Activated CD8-positive, alpha-beta T cell treated with anti-CD3 and anti-CD28 coated beads for 36 hours (primary cell): Measurements from ENCODE around the gene RASIP1. TPM values are rescaled to one million over a fixed set of nuclear protein-coding genes. Genes with fewer than 3 reads are reported as not detected.

Source experiments
- ATAC-seq: fragments of 200-7000 bp; cut with Tn5 transposase; one replicate; pipeline ENCODE4 v1.10.0; 2021; ENCODE audit warnings: mild to moderate bottlenecking, moderate library complexity
- CTCF ChIA-PET: fragments of 350-600 bp; sonication (Branson Sonifier 250); formaldehyde crosslinking; loops from one replicate; lab custom pipeline; 2021; ENCODE audit warnings: antibody characterized with exemption; lab: Charles Lee
- POLR2A ChIA-PET: fragments of 350-600 bp; sonication (Branson Sonifier 250); formaldehyde crosslinking; loops from one replicate; lab custom pipeline; 2021; ENCODE audit warnings: antibody characterized with exemption; lab: Charles Lee
- DNase-seq: peaks from one replicate; pipeline ENCODE4 v3.0.0-alpha.2; 2020
- H3K27ac Mint-ChIP-seq: one replicate; pipeline ENCODE4 v1.8.0; 2021; ENCODE audit warnings: mild to moderate bottlenecking, mixed read lengths
- H3K27me3 Mint-ChIP-seq: one replicate; pipeline ENCODE4 v1.8.0; 2021; ENCODE audit warnings: mixed read lengths
- H3K36me3 Mint-ChIP-seq: one replicate; pipeline ENCODE4 v1.8.0; 2021; ENCODE audit warnings: low read depth, mixed read lengths
- H3K4me1 Mint-ChIP-seq: one replicate; pipeline ENCODE4 v1.8.0; 2021; ENCODE audit warnings: low read depth, mixed read lengths
- H3K4me3 Mint-ChIP-seq: one replicate; pipeline ENCODE4 v1.8.0; 2021; ENCODE audit warnings: mild to moderate bottlenecking, moderate library complexity, mixed read lengths
- H3K9me3 Mint-ChIP-seq: one replicate; pipeline ENCODE4 v1.8.0; 2021; ENCODE audit warnings: mixed read lengths
- CTCF ChIP-seq: fragments of 200-600 bp; IDR thresholded peaks from one replicate; pipeline ENCODE4 v1.8.0; 2022; ENCODE audit warnings: antibody characterized with exemption, mild to moderate bottlenecking
- intact Hi-C: fragments of 100-400 bp; cut with micrococcal nuclease; formaldehyde crosslinking; loops from one replicate; pipeline ENCODE4 v1.10.0; 2022
- total RNA-seq, 2 experiments: library from RNA; stranded (reverse); gene quantifications; one replicate each; pipeline ENCODE4 v1.2.3, GENCODE V29; 2021

Gene RASIP1
- total RNA-seq, 2 experiments from 2014 or later = 0.72 to 1.2 TPM

- DNase-seq (no peak), ATAC-seq (no peak)
- Mint-ChIP-seq H3K4me3 (no peak overlapping the region), H3K9me3 (peaks cover 4% of the 10 kb centered on the region), H3K27ac (no peak overlapping the region), H3K27me3 (no peaks in the 10 kb centered on the region), H3K36me3 (peaks cover 4% of the 10 kb centered on the region), H3K4me1 (peaks cover 6% of the 10 kb centered on the region)
- TF ChIP-seq CTCF = no peak
- ChIA-PET CTCF (no interaction called here), POLR2A (no interaction called here)
- intact Hi-C loops = no loop called here
Observed at GRCh38 chr19:48731452-48731851, 9.0 kb downstream of the RASIP1 start.

GRCh38 chr19:48728911-48729664, 11.3 kb downstream of the RASIP1 start:
- CTCF ChIA-PET = no interaction called here
- ATAC-seq (no peak), DNase-seq (no peak)
- H3K27ac Mint-ChIP-seq = no peak overlapping the region
- no peak for TF ChIP-seq CTCF
- peaks cover 17% of the 10 kb centered on the region for H3K9me3 Mint-ChIP-seq
- H3K27me3 Mint-ChIP-seq = no peaks in the 10 kb centered on the region
- no peak overlapping the region for H3K4me3 Mint-ChIP-seq
- POLR2A ChIA-PET = interaction anchor here (1.3 kb wide), 1 partner anchor 8 kb away, joined by 4 read pairs; no protein-coding TSS in a partner anchor
- peaks cover 15% of the 10 kb centered on the region for H3K36me3 Mint-ChIP-seq
- H3K4me1 Mint-ChIP-seq = peaks cover 19% of the 10 kb centered on the region
- intact Hi-C loops = no loop called here

GRCh38 chr19:48726556-48726955, 13.9 kb downstream of the RASIP1 start:
- Mint-ChIP-seq H3K4me1 (peaks cover 20% of the 10 kb centered on the region), H3K36me3 (peaks cover 15% of the 10 kb centered on the region), H3K27ac (peak overlapping the region; percentile 86), H3K9me3 (peaks cover 17% of the 10 kb centered on the region), H3K4me3 (no peak overlapping the region), H3K27me3 (no peaks in the 10 kb centered on the region)
- intact Hi-C loops = no loop called here
- TF ChIP-seq CTCF = no peak
- ATAC-seq = peak; percentile 48
- ChIA-PET POLR2A (interaction anchor here (0.5 to 1.1 kb wide), 2 partner anchors 13 to 281 kb away, joined by 3 to 5 read pairs; partner anchors contain the start of genes GRWD1 and RASIP1), CTCF (interaction anchor here (1.0 to 3.0 kb wide), 2 partner anchors 12 to 71 kb away, joined by 3 to 19 read pairs; no protein-coding TSS in a partner anchor)
- DNase-seq = peak; percentile 52

- Mint-ChIP-seq H3K36me3 (peaks cover 15% of the 10 kb centered on the region), H3K4me3 (no peak overlapping the region), H3K27ac (peak overlapping the region; percentile 96), H3K4me1 (peaks cover 22% of the 10 kb centered on the region), H3K9me3 (peaks cover 17% of the 10 kb centered on the region), H3K27me3 (no peaks in the 10 kb centered on the region)
- ATAC-seq (peak; percentile 61), DNase-seq (peak; percentile 50)
- ChIA-PET CTCF (interaction anchor here (0.7 to 3.0 kb wide), 8 partner anchors 8 to 117 kb away, joined by 3 to 19 read pairs (median 4); partner anchors contain the start of gene CA11), POLR2A (interaction anchor here (0.6 to 1.5 kb wide), 6 partner anchors 9 to 101 kb away, joined by 3 to 5 read pairs (median 3); partner anchors contain the start of genes BCAT2 and RASIP1)
- intact Hi-C loops = no loop called here
- TF ChIP-seq CTCF = no peak
Observed at GRCh38 chr19:48724796-48725753, 15.3 kb downstream of the RASIP1 start.
